IMR-90 (cell line): ENCODE measurements around the gene BOLA1. TPM values are rescaled to one million over a fixed set of nuclear protein-coding genes. Genes with fewer than 3 reads are reported as not detected.

ENCODE experiments used
- ATAC-seq: fragments of 200-7000 bp; cut with Tn5 transposase; 2 replicates; pipeline ENCODE4 v1.9.1; 2020; ENCODE audit warnings: low read depth, mild to moderate bottlenecking, moderate library complexity
- BruUV-seq: library from RNA; stranded (reverse); fragments of 400-500 nt; replicated peaks from 2 replicates; lab custom pipeline; 2021; lab: Mats Ljungman, UMichigan
- CTCF ChIA-PET: fragments of 300-600 bp; formaldehyde crosslinking; extraction: SDS; loops from one replicate; lab custom pipeline; 2021; ENCODE audit warnings: antibody characterized with exemption; lab: Yijun Ruan, JAX
- POLR2A ChIA-PET: fragments of 300-600 bp; sonication (Branson Sonifier 250); formaldehyde crosslinking; loops from one replicate; lab custom pipeline; 2022; ENCODE audit warnings: antibody characterized with exemption; ENCODE audit not compliant: unreplicated experiment; lab: Charles Lee
- DNase-seq: peaks from one replicate; pipeline ENCODE4 v3.0.0; 2013
- H2AFZ ChIP-seq: replicated peaks from 2 replicates; pipeline ENCODE3; 2013; ENCODE audit warnings: low read length, mild to moderate bottlenecking; ENCODE audit not compliant: poor library complexity
- H2AK5ac ChIP-seq: 2 replicates; pipeline ENCODE4 v1.6.1; 2013; ENCODE audit warnings: low read depth, low read length, inconsistent platforms
- H2AK9ac ChIP-seq: replicated peaks from 2 replicates; pipeline ENCODE3; 2013; ENCODE audit warnings: mild to moderate bottlenecking, low read depth, low read length, moderate library complexity; ENCODE audit not compliant: poor library complexity
- H2BK120ac ChIP-seq: 2 replicates; pipeline ENCODE4 v1.6.1; 2013; ENCODE audit warnings: low read depth, low read length, inconsistent platforms
- H2BK15ac ChIP-seq: 3 replicates; pipeline ENCODE4 v1.6.1; 2013; ENCODE audit warnings: low read depth, low read length, inconsistent platforms
- H2BK20ac ChIP-seq: 2 replicates; pipeline ENCODE4 v1.6.1; 2013; ENCODE audit warnings: low read depth, mild to moderate bottlenecking, inconsistent platforms, low read length, moderate library complexity
- H2BK5ac ChIP-seq: 2 replicates; pipeline ENCODE4 v1.6.1; 2013; ENCODE audit warnings: mild to moderate bottlenecking, low read depth, low read length, inconsistent platforms; ENCODE audit not compliant: poor library complexity, severe bottlenecking
- H3K14ac ChIP-seq: replicated peaks from 2 replicates; pipeline ENCODE4 v1.6.1; 2013; ENCODE audit warnings: low read depth, low read length, inconsistent platforms
- H3K18ac ChIP-seq: 2 replicates; pipeline ENCODE4 v1.6.1; 2013; ENCODE audit warnings: low read depth, low read length, control low read depth
- H3K23ac ChIP-seq: 2 replicates; pipeline ENCODE4 v1.6.1; 2013; ENCODE audit warnings: low read depth, low read length, inconsistent platforms
- H3K27ac ChIP-seq: 2 replicates; pipeline ENCODE4 v1.5.1; 2013; ENCODE audit warnings: mild to moderate bottlenecking, control low read depth, low read length; ENCODE audit not compliant: insufficient read depth
- H3K27me3 ChIP-seq: 2 replicates; pipeline ENCODE4 v1.6.1; 2013; ENCODE audit warnings: low read length; ENCODE audit not compliant: control insufficient read depth, insufficient read depth
- H3K36me3 ChIP-seq: 2 replicates; pipeline ENCODE4 v1.6.1; 2013; ENCODE audit warnings: low read length, mixed read lengths; ENCODE audit not compliant: control insufficient read depth, insufficient read depth
- H3K4ac ChIP-seq: 2 replicates; pipeline ENCODE4 v1.6.1; 2013; ENCODE audit warnings: low read depth, low read length, inconsistent platforms
- H3K4me1 ChIP-seq: 2 replicates; pipeline ENCODE4 v1.6.1; 2013; ENCODE audit warnings: low read length, mixed read lengths; ENCODE audit not compliant: control insufficient read depth, insufficient read depth
- H3K4me2 ChIP-seq: 2 replicates; pipeline ENCODE4 v1.6.1; 2013; ENCODE audit warnings: low read depth, mild to moderate bottlenecking, control low read depth, low read length, moderate library complexity
- H3K4me3 ChIP-seq: 2 replicates; pipeline ENCODE4 v1.5.1; 2013; ENCODE audit warnings: low read depth, mild to moderate bottlenecking, control low read depth, low read length, moderate library complexity; ENCODE audit not compliant: insufficient read depth
- H3K56ac ChIP-seq: 2 replicates; pipeline ENCODE4 v1.6.1; 2013; ENCODE audit warnings: low read length, inconsistent platforms; ENCODE audit not compliant: insufficient read depth; ENCODE audit errors: extremely low read depth
- H3K79me1 ChIP-seq, 2 experiments: 2 replicates each; pipeline ENCODE4 v1.6.1; 2013; ENCODE audit warnings: low read length in 2 of 2, inconsistent platforms in 1 of 2, low read depth in 1 of 2
- H3K9ac ChIP-seq: 2 replicates; pipeline ENCODE4 v1.6.1; 2013; ENCODE audit warnings: low read depth, low read length, control low read depth
- H3K9me1 ChIP-seq: 2 replicates; pipeline ENCODE4 v1.6.1; 2013; ENCODE audit warnings: low read length, inconsistent platforms; ENCODE audit not compliant: insufficient read depth
- H3K9me3 ChIP-seq: 2 replicates; pipeline ENCODE4 v1.6.1; 2013; ENCODE audit warnings: low read length; ENCODE audit not compliant: control insufficient read depth, insufficient read depth
- H4K20me1 ChIP-seq: 2 replicates; pipeline ENCODE4 v1.6.1; 2013; ENCODE audit warnings: low read length, inconsistent platforms; ENCODE audit not compliant: insufficient read depth
- H4K5ac ChIP-seq: 2 replicates; pipeline ENCODE4 v1.6.1; 2013; ENCODE audit warnings: mild to moderate bottlenecking, low read depth, low read length, control low read depth
- H4K8ac ChIP-seq, 2 experiments: 2 replicates each; pipeline ENCODE4 v1.6.1; 2013; ENCODE audit warnings: low read depth in 2 of 2, low read length in 2 of 2, control low read depth in 1 of 2, inconsistent platforms in 1 of 2
- H4K91ac ChIP-seq: 2 replicates; pipeline ENCODE4 v1.6.1; 2013; ENCODE audit warnings: low read depth, low read length, inconsistent platforms; ENCODE audit not compliant: insufficient read depth
- POLR2A ChIP-seq: IDR thresholded peaks from 2 replicates; pipeline ENCODE4 v1.6.1; 2012; ENCODE audit warnings: mild to moderate bottlenecking, low read depth, low read length
- RCOR1 ChIP-seq: IDR thresholded peaks from 2 replicates; pipeline ENCODE4 v1.6.1; 2012; ENCODE audit warnings: mild to moderate bottlenecking, low read length, improper control_type of control experiment; ENCODE audit not compliant: insufficient replicate concordance
- WGBS, 2 experiments: methylation state at CpG; one replicate each; pipeline versions ENCODE4 v1.1.5 to v1.1.7; 2013; ENCODE audit warnings: missing lambda C conversion rate in 2 of 2; ENCODE audit not compliant: insufficient read length in 1 of 2; ENCODE audit errors: extremely low coverage in 2 of 2; 5-methylcytosine and 5-hydroxymethylcytosine counted together
- dilution Hi-C: fragments of 300-500 bp; cut with HindIII; formaldehyde crosslinking; loops from one replicate; pipeline ENCODE4 v1.14.3; 2018; ENCODE audit warnings: low sequenced_read_pairs; ENCODE audit not compliant: unreplicated experiment
- in situ Hi-C: fragments of 300-500 bp; cut with MboI; formaldehyde crosslinking; loops from 3 replicates; pipeline ENCODE4 v1.14.3; 2019; ENCODE audit warnings: low sequenced_read_pairs, inconsistent platforms, mixed read lengths
- intact Hi-C: fragments of 100-400 bp; cut with micrococcal nuclease; formaldehyde crosslinking; loops from 2 replicates; pipeline ENCODE4 v1.10.0; 2022
- polyA plus RNA-seq, 3 experiments: library from polyadenylated mRNA; depleted of rRNA; stranded (reverse); fragments of >200 nt; gene quantifications; 2 replicates each; pipeline ENCODE4 v1.2.3, GENCODE V29; 2012; ENCODE audit warnings: low replicate concordance in 1 of 3
- total RNA-seq: library from RNA; depleted of rRNA; stranded (reverse); fragments of >200 nt; gene quantifications from 2 replicates; pipeline ENCODE4 v1.2.3, GENCODE V29; 2012

The BOLA1 gene
- total and polyA plus RNA-seq, 2 of the 4 experiments (the other 2 are of a cell fraction), result 3.4 to 12.6 TPM

DNA sequence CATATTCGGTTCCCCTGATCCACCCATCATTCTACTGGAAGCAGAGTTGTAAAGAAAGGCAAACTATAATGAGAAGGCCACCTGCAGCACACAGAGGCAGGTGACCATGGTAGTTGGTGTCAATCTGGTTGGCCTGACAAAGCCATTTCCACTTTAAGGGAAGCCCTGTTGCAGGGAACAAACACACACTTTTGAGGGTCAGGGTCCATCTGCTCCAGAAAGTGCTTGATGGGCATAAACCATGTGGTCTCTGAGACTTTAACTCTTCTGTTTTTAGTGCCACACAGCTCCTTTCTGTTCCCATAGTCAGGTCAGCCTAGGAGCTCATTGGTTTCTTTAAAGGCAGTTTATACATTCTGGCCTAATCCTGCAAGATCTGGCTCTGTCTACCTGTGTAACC, 17.5 kb upstream of the BOLA1 start:
- peaks cover 3 to 19% of the 10 kb centered on the region in 2 experiments for H3K79me1 ChIP-seq
- intact Hi-C loops, result no loop called here

More for the DNA sequence above, 17.5 kb upstream of the BOLA1 start:
- Histone ChIP-seq H3K4ac (no peak overlapping the region), H4K91ac (no peak overlapping the region), H3K9me3 (no peaks in the 10 kb centered on the region), H3K9me1 (peaks cover 4% of the 10 kb centered on the region; the same call in 1 of the 2 replicates), H2BK15ac (no peak overlapping the region), H3K56ac (no peak overlapping the region), H4K8ac (no peak overlapping the region), H2BK120ac (no peak overlapping the region), H2BK5ac (no peak overlapping the region), H3K27me3 (no peaks in the 10 kb centered on the region), H3K23ac (no peak overlapping the region), H2AFZ (no peak overlapping the region), H3K4me1 (no peaks in the 10 kb centered on the region), H4K5ac (no peak overlapping the region), H3K27ac (no peak overlapping the region), H3K14ac (no peak overlapping the region), H2BK20ac (no peak overlapping the region), H3K4me3 (no peak overlapping the region), H3K18ac (no peak overlapping the region), H2AK5ac (0 out of 2 replicates have a peak overlapping the region, but pooled peaks have one; percentile 40), H3K36me3 (no peaks in the 10 kb centered on the region), H3K4me2 (no peak overlapping the region), H2AK9ac (no peak overlapping the region), H3K9ac (no peak overlapping the region), H4K20me1 (peaks cover 15% of the 10 kb centered on the region)
- TF ChIP-seq POLR2A (peak; percentile 34; the same call in 1 of the 2 replicates), RCOR1 (no peak)
- no TSS peak for BruUV-seq
- ChIA-PET CTCF (no interaction called here), POLR2A (no interaction called here)
- no CpG with 5 or more reads among the region's 1 CpG for WGBS, 2 experiments
- in situ Hi-C loops (no loop called here), dilution Hi-C loops (no loop called here)
- no peak for DNase-seq
- ATAC-seq, result no peak
